Neural crest cell (in vitro differentiated cells): ENCODE measurements around the gene CREB5. TPM values are rescaled to one million over a fixed set of nuclear protein-coding genes. Genes with fewer than 3 reads are reported as not detected.
A peak's percentile ranks its signal among the peaks of the same experiment; 100 is the strongest.
"Not testable (repeated sequence)": the region's sequence is repeated elsewhere in the genome, so short reads cannot be mapped to it uniquely, and the experiment has no call there.

Source experiments
- DNase-seq: peaks from one replicate; pipeline ENCODE4 v3.0.0; 2021; ENCODE audit warnings: low read depth, mixed read lengths, low spot score
- H3K27ac Mint-ChIP-seq: one replicate; pipeline ENCODE4 v1.8.0; 2021; ENCODE audit warnings: mild to moderate bottlenecking, mixed read lengths; ENCODE audit not compliant: unreplicated experiment
- H3K27me3 Mint-ChIP-seq: 2 replicates; pipeline ENCODE4 v1.8.0; 2021; ENCODE audit warnings: low read depth, mild to moderate bottlenecking, mixed read lengths
- H3K36me3 Mint-ChIP-seq: 2 replicates; pipeline ENCODE4 v1.8.0; 2021; ENCODE audit warnings: low read depth, mild to moderate bottlenecking, mixed read lengths
- H3K4me1 Mint-ChIP-seq: 2 replicates; pipeline ENCODE4 v1.8.0; 2021; ENCODE audit warnings: mixed read lengths
- H3K4me3 Mint-ChIP-seq: one replicate; pipeline ENCODE4 v1.8.0; 2021; ENCODE audit warnings: mild to moderate bottlenecking, mixed read lengths
- H3K9me3 Mint-ChIP-seq: 2 replicates; pipeline ENCODE4 v1.8.0; 2021; ENCODE audit warnings: mixed read lengths
- CTCF ChIP-seq: fragments of 200-600 bp; sonication (generic); conservative IDR thresholded peaks from 2 replicates; pipeline ENCODE4 v1.5.0; 2021; ENCODE audit warnings: antibody characterized with exemption, mild to moderate bottlenecking
- total RNA-seq: library from RNA; stranded (reverse); gene quantifications from 2 replicates; pipeline ENCODE4 v1.2.1, GENCODE V29; 2021

Gene CREB5
- total RNA-seq, 1 donor from 2014 or later, result 8.3 TPM

DNA sequence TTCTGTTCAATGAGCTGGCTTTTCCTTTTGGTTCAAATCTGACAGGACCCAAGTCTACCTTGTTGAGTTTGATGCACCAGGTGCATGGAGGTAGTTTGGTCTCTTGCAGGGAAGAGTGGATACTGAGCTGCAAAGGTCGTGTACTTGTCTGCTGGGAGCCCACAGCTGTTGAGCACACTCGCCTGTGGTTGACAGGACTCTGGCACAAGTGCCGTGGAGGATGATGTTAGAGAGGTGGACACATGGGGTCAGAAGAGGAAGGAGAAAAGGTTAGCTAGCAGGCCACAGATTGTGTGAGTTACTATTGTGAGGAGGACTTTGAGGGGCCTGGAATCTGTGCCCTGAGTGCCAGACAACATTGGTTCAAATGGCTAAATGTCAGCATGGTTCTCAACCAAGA, 197.3 kb downstream of the CREB5 start:
- no peaks in the 10 kb centered on the region for H3K9me3 Mint-ChIP-seq
- no peak overlapping the region for H3K27ac Mint-ChIP-seq
- no peaks in the 10 kb centered on the region for H3K27me3 Mint-ChIP-seq
- no peak overlapping the region for H3K4me3 Mint-ChIP-seq
- no peaks in the 10 kb centered on the region for H3K4me1 Mint-ChIP-seq
- H3K36me3 Mint-ChIP-seq, result no peaks in the 10 kb centered on the region
- TF ChIP-seq CTCF, result no peak
- DNase-seq, result no peak

DNA sequence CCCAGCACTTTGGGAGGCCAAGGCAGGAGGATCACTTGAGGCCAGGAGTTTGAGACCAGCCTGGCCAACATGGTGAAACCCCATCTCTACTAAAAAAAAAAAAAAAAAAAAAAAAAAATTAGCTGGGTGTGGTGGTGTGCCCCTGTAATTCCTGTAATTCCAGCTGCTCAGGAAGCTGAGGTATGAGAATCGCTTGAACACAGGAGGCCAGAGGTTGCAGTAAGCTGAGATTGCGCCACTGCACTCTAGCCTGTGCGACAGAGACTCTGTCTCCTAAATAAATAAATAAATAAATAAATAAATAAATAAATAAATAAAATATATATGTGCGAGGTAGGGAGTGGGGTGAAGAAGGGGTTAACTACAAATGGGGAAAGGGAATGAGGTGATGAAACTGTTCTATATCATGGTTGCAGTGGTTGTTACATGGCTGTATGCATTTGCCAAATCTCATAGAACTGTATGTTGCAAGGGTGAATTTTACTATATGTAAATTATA, 199.1 kb downstream of the CREB5 start:
- not testable (repeated sequence) for H3K4me3 Mint-ChIP-seq, H3K9me3 Mint-ChIP-seq, H3K27ac Mint-ChIP-seq, H3K27me3 Mint-ChIP-seq, H3K4me1 Mint-ChIP-seq, DNase-seq, H3K36me3 Mint-ChIP-seq

DNA sequence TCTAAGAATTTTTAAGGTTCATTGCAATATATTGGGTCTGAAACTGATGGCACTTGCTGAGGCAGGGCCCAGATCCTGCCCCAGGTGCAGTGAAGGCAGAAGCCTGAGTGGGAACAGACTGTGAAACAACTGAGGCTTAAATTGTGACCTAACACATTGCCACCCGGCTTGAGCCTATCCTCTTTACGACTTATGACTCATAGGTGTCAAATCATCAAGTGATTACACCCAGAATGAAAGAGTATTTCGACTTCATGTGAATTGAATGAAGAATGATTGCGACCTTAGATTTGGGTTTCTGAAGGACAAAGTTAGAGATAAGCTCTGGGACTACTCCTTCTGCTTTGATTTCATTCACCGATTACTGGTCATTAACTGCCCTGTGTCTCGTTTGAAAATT, 200.9 kb downstream of the CREB5 start:
- no peak for TF ChIP-seq CTCF
- Mint-ChIP-seq H3K9me3 (no peaks in the 10 kb centered on the region), H3K27ac (no peak overlapping the region), H3K4me3 (no peak overlapping the region), H3K36me3 (no peaks in the 10 kb centered on the region), H3K27me3 (no peaks in the 10 kb centered on the region), H3K4me1 (no peaks in the 10 kb centered on the region)
- no peak for DNase-seq

DNA sequence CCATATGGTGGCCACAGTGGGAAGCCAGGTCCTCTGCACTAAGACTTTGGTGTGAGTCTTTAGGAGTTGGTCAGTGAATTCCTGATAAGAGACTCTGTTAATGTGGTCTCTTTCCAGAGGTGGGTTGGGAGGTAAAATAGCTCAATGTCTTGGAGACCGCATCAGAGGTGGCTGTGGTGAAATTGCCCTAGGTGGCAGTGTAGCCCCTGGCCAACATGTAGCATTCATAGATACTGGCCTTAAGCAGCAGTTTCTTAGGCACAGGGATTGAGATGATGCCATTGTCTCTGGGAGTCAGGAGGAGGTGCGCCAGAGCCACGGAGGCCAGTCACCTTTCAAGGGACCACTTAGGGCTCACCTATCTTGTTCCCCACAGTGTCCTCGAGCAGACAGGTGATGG, 202.8 kb downstream of the CREB5 start:
- Mint-ChIP-seq H3K9me3 (no peaks in the 10 kb centered on the region), H3K36me3 (no peaks in the 10 kb centered on the region), H3K27ac (no peak overlapping the region), H3K4me1 (no peaks in the 10 kb centered on the region), H3K27me3 (no peaks in the 10 kb centered on the region), H3K4me3 (no peak overlapping the region)
- DNase-seq, result no peak
- peak; percentile 14 for TF ChIP-seq CTCF

DNA sequence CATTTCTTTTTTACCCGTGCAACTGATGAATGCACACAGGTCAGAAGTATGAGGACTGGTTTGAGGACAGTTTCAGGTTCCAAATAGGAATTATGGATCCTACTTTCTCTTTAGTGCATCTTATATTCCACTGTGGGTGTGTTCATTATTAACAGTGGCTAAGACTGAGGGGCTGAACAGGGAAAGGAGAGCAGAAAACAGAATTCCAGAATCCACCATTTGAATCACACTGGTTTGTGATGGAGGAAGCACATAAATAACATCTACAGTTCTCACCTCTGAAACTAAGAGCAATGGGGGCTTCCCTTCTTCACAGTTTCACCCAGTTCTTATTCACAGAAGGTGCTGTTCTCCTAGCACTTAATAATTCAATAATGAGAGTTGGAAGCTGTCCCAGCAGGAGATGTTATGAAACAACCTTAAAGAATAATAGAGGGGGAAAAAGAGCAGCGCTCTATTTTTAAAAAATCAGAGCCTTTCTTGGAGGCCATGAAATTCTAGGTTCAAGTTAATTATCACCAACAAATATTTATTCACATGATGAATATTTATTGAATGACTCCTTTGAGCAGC, 205.1 kb downstream of the CREB5 start:
- no peak for TF ChIP-seq CTCF
- no peaks in the 10 kb centered on the region for H3K4me1 Mint-ChIP-seq
- no peak overlapping the region for H3K4me3 Mint-ChIP-seq
- DNase-seq, result no peak
- no peaks in the 10 kb centered on the region for H3K27me3 Mint-ChIP-seq
- no peaks in the 10 kb centered on the region for H3K9me3 Mint-ChIP-seq
- no peak overlapping the region for H3K27ac Mint-ChIP-seq
- H3K36me3 Mint-ChIP-seq, result no peaks in the 10 kb centered on the region

GRCh38 chr7:28618383-28618782, 206.1 kb downstream of the CREB5 start:
- no peak for DNase-seq
- Mint-ChIP-seq H3K4me3 (no peak overlapping the region), H3K9me3 (no peaks in the 10 kb centered on the region), H3K27me3 (no peaks in the 10 kb centered on the region), H3K27ac (no peak overlapping the region), H3K36me3 (no peaks in the 10 kb centered on the region), H3K4me1 (no peaks in the 10 kb centered on the region)
- TF ChIP-seq CTCF, result no peak
